HG03469 (cell line): ENCODE data around the gene LRRC8B.
"Not testable (repeated sequence)": the region's sequence is repeated elsewhere in the genome, so short reads cannot be mapped to it uniquely, and the experiment has no call there.

ENCODE experiments used
- ATAC-seq: cut with Tn5 transposase; IDR thresholded peaks from one replicate; pipeline ENCODE4 v1.9.1; 2021; ENCODE audit warnings: mild to moderate bottlenecking, moderate library complexity, moderate number of reproducible peaks; ENCODE audit not compliant: unreplicated experiment

Gene LRRC8B

DNA sequence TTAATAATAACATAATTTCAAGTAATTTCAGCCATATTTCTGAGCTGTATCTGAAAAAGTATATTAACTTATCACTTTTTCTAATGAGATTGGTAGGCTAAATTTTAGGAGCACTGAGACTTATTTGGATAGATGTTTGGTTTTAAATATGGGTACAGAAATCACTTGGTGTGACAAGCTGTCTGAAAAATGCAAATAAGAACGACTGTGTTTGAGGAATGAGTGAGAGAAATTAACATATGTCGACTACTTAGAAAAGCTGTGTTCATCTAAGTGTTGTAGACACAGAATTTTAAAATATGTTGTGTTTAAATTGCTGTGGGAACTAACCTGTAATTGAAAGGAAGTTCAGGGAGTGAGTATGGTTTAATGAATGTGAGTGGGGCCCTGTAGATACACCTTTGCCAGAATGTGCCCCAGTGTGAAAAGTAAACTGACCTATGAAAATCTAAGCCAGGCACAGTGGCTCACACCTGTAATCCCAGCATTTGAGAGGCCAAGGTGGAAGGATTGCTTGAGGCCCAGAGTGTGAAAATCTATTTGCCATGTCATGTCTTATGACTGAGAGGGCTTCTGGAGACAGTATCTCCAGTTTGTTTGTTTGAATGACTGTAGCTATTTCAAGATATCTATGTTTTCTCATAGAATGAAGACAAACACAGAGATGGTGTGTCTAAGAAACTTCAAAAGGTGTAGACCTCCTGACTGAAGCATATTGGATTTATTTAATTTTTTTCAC is 54.5 kb downstream of the LRRC8B start:
- no peak for ATAC-seq

- ATAC-seq: no peak
These were observed 55.4 kb downstream of the LRRC8B start for GRCh38 chr1:89580036-89580435.

GRCh38 chr1:89581859-89582258 is 57.2 kb downstream of the LRRC8B start:
- no peak for ATAC-seq

DNA sequence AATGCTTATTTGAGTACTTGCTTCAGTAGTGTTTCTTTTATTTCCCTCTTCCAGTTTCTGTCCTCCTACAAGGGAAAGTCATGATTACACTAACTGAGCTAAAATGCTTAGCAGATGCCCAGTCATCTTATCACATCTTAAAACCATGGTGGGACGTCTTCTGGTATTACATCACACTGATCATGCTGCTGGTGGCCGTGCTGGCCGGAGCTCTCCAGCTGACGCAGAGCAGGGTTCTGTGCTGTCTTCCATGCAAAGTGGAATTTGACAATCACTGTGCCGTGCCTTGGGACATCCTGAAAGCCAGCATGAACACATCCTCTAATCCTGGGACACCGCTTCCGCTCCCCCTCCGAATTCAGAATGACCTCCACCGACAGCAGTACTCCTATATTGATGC is 57.9 kb downstream of the LRRC8B start:
- no peak for ATAC-seq

DNA sequence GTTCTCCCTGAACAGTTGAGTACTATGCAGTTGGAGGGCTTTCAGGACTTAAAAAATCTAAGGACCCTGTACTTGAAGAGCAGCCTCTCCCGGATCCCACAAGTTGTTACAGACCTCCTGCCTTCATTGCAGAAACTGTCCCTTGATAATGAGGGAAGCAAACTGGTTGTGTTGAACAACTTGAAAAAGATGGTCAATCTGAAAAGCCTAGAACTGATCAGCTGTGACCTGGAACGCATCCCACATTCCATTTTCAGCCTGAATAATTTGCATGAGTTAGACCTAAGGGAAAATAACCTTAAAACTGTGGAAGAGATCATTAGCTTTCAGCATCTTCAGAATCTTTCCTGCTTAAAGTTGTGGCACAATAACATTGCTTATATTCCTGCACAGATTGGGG is 59.6 kb downstream of the LRRC8B start:
- ATAC-seq: no peak

- ATAC-seq: no peak
These were observed 60.2 kb downstream of the LRRC8B start for GRCh38 chr1:89584781-89585180.

GRCh38 chr1:89587729-89588161 is 63.1 kb downstream of the LRRC8B start:
- no peak for ATAC-seq

GRCh38 chr1:89588480-89588879 is 63.9 kb downstream of the LRRC8B start:
- no peak for ATAC-seq

GRCh38 chr1:89589515-89589914 is 64.9 kb downstream of the LRRC8B start:
- no peak for ATAC-seq

- no peak for ATAC-seq
These were observed 65.9 kb downstream of the LRRC8B start for GRCh38 chr1:89590341-89591080.

DNA sequence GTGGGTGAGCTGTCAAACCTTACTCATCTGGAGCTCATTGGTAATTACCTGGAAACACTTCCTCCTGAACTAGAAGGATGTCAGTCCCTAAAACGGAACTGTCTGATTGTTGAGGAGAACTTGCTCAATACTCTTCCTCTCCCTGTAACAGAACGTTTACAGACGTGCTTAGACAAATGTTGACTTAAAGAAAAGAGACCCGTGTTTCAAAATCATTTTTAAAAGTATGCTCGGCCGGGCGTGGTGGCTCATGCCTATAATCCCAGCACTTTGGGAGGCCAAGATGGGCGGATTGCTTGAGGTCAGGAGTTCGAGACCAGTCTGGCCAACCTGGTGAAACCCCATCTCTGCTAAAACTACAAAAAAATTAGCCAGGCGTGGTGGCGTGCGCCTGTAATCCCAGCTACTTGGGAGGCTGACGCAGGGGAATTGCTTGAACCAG is 68.3 kb downstream of the LRRC8B start:
- ATAC-seq: not testable (repeated sequence)

DNA sequence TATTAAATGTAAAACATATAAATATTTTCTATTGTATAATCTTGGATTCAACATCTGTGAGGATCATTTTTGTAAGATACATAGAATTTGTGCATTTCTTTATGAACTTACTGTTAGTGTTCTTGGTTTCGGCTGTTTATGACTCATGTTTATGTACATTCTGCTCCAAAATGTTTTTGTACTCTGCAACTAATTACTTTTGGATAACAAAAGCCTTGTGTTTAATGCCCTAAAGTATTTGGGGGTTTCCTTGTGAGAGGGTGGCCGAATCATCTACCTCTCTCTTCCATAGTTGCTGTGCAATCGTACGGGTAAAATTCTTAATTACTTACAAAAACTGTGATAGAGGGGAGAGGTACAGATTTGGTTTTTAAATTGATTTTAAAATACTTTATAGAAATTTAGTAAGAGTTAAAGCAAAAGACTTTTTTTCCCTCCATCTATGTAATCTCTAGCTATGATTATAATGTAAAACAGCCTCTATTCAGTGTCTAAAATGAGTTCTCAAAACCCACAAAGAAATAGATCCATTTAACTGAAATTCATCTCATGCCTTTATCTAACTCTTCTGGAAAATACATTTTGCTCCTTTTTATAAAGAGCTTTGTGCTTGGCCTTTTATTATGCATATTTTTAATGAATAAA is 69.6 kb downstream of the LRRC8B start:
- no peak for ATAC-seq

GRCh38 chr1:89596698-89597097 is 72.1 kb downstream of the LRRC8B start:
- ATAC-seq: no peak

- ATAC-seq: no peak
These were observed 74.1 kb downstream of the LRRC8B start for GRCh38 chr1:89598450-89599331.

DNA sequence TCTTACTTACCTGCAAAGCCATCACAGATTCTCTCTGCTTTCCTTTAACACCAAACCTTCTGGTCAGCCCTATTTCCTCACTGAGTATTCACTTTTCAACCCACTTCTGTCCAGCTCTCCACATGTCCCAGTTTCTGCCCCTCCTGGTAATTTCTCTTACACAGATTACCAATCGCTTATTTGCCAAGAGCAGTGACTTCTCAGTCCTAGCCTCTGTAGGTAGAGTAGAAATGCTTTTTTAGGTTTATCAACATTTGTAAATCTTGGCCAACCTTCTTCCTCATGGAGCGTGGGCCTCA is 74.7 kb downstream of the LRRC8B start:
- ATAC-seq: no peak

GRCh38 chr1:89600451-89601224 is 76.0 kb downstream of the LRRC8B start:
- no peak for ATAC-seq

DNA sequence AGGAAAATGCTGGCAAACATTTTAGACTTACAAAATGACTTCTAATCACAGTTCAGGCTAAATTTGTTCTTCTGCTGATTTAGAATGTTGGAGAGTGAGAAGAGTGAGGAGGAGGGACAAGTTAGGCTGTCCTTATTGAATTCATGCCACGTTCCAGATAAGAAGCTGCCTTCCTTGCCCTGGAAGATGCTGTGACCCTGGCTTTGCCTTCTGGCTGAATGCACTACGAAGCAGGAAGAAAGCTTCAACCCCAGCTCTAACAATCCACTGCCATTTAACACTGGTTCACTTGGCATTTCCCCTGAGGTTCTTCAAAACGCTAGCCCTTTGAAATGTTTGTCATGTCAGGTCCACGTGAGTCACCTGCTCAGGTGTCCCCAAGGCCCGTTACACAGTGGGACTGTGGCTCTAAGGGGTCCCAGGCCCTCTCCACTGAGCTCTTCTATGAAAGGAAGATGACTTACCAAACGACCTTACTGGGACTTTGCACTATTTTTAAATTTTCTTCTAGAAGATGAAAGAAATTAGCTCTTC is 78.3 kb downstream of the LRRC8B start:
- no peak for ATAC-seq

DNA sequence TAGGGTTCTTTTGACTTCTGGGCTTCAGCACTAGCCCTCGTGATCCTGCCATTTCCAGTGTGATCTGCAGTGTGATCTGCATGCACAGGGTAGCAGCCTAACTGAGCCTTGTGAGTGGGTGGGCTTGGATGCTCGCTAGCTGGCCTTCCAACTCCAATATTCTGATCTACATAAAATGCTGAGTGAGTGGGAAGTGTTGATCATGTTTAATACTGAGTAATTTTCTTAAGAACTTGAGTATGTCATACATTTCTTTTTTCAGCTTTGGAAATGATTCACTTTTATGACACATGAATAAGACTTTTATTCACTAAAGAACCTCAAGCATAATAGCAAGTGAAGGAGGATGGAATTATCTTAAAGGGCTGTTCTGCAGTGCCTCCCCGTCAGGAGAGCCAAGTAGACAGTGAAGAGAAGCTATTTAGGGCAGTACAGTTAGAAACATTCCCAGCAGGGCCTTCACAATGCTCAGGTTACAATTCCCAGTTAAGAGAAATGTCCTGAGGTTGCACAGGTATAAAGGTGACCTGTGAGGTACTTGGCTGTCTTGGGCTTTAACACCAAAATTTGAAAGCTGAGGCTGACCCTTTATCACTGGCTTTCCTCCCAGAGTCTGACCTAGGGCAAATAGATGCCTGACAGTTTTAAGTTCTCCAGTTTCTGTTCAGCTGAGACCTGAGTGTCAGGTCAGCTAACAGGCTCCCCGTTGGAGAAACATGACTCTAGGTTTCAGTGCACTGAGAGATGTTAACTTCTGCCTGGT is 79.2 kb downstream of the LRRC8B start:
- ATAC-seq: no peak

GRCh38 chr1:89604414-89604735 is 79.7 kb downstream of the LRRC8B start:
- ATAC-seq: no peak
